Activated T-cell treated with anti-CD3 and anti-CD28 coated beads, Interleukin-2, amount 50 U/mL, for 72 hours (primary cell): ENCODE measurements around the gene RSKR. TPM values are rescaled to one million over a fixed set of nuclear protein-coding genes. Genes with fewer than 3 reads are reported as not detected.

ENCODE experiments used
- ATAC-seq, 2 donors: fragments of 150-1000 bp; cut with Tn5 transposase; replicated peaks in 1 of 2; 2 replicates each; pipeline ENCODE4 v1.10.0; 2021; ENCODE audit warnings: moderate library complexity in 2 of 2, mild to moderate bottlenecking in 1 of 2
- DNase-seq, 2 donors: peaks; one replicate each; pipeline ENCODE4 v3.0.0; 2021 to 2022; ENCODE audit warnings: mixed read lengths in 1 of 2
- H3K27ac Mint-ChIP-seq: one replicate; pipeline ENCODE4 v1.8.0; 2022; ENCODE audit warnings: mild to moderate bottlenecking, moderate library complexity, mixed read lengths
- H3K27me3 Mint-ChIP-seq: one replicate; pipeline ENCODE4 v1.8.0; 2022; ENCODE audit warnings: low read depth, mixed read lengths
- H3K36me3 Mint-ChIP-seq, 2 donors: one replicate each; pipeline ENCODE4 v1.8.0; 2022; ENCODE audit warnings: mixed read lengths in 2 of 2, mild to moderate bottlenecking in 1 of 2; ENCODE audit not compliant: insufficient read depth in 2 of 2
- H3K4me1 Mint-ChIP-seq: one replicate; pipeline ENCODE4 v1.8.0; 2022; ENCODE audit warnings: low read depth, mixed read lengths
- H3K4me3 Mint-ChIP-seq, 2 donors: one replicate each; pipeline ENCODE4 v1.8.0; 2022; ENCODE audit warnings: mild to moderate bottlenecking in 2 of 2, mixed read lengths in 2 of 2, moderate library complexity in 2 of 2
- H3K9me3 Mint-ChIP-seq, 2 donors: one replicate each; pipeline ENCODE4 v1.8.0; 2022; ENCODE audit warnings: mixed read lengths in 2 of 2
- total RNA-seq, 2 donors: library from RNA; stranded (reverse); gene quantifications; one replicate each; pipeline ENCODE4 v1.2.3, GENCODE V29; 2022

Gene RSKR
- total RNA-seq, 2 donors from 2014 or later, result 25.1 to 33.4 TPM

DNA sequence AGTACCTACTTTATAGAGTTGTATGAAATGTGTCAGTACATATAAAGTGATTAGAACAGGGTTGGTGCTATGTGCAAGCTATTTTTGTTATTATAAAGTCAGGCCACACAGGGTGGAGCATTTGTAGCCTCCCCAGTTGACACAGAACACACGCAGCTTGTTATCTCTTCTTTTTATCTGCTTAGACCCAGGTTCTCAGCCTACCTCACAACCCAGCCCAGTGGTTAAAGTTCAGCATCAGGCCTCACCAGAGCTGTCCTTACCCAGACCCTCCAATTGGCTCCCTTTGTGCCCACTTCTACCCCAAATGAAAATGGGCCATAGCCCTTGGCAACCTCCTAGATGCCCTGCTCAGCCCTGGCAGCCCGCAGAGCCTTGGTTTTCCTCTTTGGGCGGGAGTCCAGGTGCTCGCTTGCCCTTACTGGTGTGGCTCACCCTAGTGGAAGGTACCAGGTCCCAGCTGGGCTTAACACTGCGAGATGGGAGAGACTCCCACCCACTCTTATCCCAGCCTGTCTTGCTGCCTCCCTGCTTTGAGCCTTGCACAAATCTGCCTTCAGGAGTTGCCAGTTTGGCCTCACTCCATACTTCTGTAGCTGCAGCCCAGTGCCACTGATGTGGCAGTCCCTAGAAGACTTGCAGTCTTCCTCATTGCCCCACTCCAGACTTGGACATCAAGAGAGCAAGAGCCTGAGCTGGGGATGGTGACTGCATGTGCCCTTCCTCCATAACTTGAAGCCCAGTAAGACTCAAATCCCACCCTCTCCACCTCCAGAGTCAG lies 41.5 kb downstream of the RSKR start:
- peaks cover 65% of the 10 kb centered on the region for H3K4me1 Mint-ChIP-seq
- no peaks in the 10 kb centered on the region for H3K9me3 Mint-ChIP-seq
- H3K36me3 Mint-ChIP-seq, result peaks cover 4 to 14% of the 10 kb centered on the region in 2 donors
- DNase-seq (no peak), ATAC-seq (no peak)
- no peaks in the 10 kb centered on the region for H3K27me3 Mint-ChIP-seq
- H3K4me3 Mint-ChIP-seq, result peak overlapping the region; percentile 90
- peak overlapping the region; percentile 86 for H3K27ac Mint-ChIP-seq

DNA sequence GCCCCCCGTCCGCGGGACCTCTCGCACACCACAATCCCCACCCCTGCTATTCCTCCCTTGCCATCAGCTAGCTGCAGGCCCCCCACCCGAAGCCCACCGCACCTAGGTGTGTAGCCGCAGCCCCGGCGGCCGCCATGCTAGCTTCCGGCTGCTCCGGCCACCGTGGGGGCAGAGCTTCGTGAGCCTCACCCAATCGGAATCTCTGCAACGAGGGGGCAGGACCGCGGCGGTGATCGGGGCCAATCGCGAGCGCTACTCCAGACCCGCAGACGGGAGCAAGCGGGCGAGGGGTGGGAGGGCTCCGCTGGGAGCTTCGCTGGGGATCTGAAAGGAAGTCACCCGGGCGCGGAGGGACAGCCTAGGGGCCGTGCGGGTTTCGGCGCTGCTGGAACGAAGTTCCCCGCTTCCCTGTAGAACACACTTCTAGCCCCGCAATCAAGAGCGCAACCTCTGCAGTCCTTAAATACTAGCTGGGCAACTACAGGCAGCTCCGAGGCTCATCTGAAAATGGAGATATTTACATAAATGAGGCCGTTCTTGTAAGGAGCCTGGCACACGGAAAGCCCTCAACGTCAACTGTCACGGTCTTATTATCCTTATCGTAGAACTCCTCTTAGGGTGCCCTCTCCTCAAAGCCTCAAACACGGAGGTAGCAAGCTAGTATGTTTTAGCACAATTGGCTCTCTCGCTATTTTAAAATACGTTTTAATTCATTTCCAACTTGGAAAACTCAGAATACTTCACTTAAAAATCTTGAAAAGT lies 42.4 kb downstream of the RSKR start, which contains the start of gene PIGS:
TSS of gene PIGS (minus strand) at position 164 of the 762 bp plus-strand sequence. CDS start at position 136, 28 bp downstream.
- Mint-ChIP-seq H3K4me3 (peak within 1 kb of the TSS; percentile 90), H3K36me3 (peaks cover 3 to 9% of the 10 kb centered on the region in 2 donors), H3K9me3 (no peaks in the 10 kb centered on the region), H3K27me3 (no peaks in the 10 kb centered on the region), H3K27ac (peak within 1 kb of the TSS; percentile 86), H3K4me1 (peaks cover 64% of the 10 kb centered on the region)
- DNase-seq (peak; percentile 95 to 97), ATAC-seq (peak; percentile 98 to 99)

DNA sequence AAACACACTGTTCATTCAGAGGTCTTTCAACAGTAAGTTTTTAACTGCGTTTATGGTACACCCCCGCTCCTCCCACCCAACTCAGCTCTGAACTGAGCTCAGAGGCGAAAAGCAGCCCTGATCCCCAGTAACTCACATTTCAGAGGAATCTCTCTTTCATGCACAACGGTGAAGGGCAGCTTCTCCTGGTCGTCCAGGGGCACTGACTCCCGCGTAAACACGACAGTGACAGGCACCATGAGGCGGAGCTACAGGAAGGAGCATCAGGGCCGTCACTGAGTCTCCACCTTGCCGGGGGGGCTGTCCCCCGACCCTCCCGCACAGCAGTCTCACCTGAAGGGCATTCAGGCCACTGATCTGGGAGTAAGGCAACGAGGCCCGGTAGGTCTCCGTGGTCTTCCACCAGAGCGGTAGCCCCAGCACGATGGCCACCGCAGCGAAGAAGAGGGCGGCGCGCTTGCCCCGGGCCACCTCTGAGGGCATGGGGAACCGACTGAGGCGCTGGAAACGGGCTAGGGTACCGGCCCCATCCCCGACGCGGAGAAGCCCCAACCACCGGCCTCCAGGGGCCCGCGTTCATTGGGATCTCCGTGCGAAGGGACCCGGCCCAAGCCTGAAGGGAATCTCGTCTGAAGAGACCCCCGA lies 43.1 kb downstream of the RSKR start:
- Mint-ChIP-seq H3K36me3 (peaks cover 3 to 5% of the 10 kb centered on the region in 2 donors), H3K9me3 (no peaks in the 10 kb centered on the region), H3K27ac (peak overlapping the region; percentile 86), H3K4me3 (peak overlapping the region; percentile 90), H3K27me3 (no peaks in the 10 kb centered on the region), H3K4me1 (peaks cover 57% of the 10 kb centered on the region)
- ATAC-seq, result peak; percentile 53 to 55
- peak; percentile 58 to 62 for DNase-seq

DNA sequence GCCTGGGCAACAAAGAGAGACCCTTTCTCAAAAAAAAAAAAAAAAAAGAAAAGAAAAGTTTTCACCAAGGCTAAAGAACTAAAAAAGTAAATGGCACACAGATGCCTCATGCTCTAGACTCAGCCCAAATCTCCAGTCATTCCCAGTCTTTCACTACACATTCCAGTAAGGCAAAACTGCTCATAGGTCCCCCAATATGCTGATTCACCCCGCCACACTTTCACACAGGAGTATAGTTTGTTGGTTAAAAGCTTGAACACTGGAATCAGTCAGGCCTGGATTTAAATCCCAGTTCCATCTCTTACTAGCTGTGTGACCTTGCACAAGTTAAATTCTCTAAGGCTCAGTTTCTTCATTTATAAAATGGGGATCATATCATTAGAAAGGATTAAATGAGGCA lies 44.5 kb downstream of the RSKR start:
- peaks cover 56% of the 10 kb centered on the region for H3K4me1 Mint-ChIP-seq
- peak overlapping the region; percentile 26 for H3K27ac Mint-ChIP-seq
- ATAC-seq (no peak), DNase-seq (no peak)
- H3K9me3 Mint-ChIP-seq, result no peaks in the 10 kb centered on the region
- peaks cover 3 to 5% of the 10 kb centered on the region in 2 donors for H3K36me3 Mint-ChIP-seq
- H3K4me3 Mint-ChIP-seq, result peak overlapping the region; percentile 72 to 90
- no peaks in the 10 kb centered on the region for H3K27me3 Mint-ChIP-seq

DNA sequence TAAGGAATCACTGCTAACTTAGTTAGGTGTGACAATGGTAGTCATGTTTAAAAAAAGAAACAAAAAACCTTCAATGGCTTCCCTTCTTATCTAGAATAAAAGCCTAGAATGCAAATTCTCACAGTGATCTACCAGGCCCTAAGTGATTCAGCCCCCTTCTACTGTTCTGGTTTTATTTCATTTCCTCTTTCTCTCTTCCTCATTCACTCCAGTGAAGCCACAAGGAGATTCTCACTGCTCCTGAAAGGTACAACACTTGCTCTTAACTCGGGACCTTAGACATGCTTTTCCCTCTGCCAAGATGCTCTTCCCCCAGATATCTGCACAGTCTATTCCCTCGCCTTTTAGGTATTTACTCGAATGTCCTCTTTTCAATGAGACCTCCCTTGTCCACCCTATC lies 46.4 kb downstream of the RSKR start:
- Mint-ChIP-seq H3K4me3 (peak overlapping the region in 1 of 2 donors; percentile 0), H3K27ac (peak overlapping the region; percentile 20), H3K9me3 (no peaks in the 10 kb centered on the region), H3K4me1 (peaks cover 51% of the 10 kb centered on the region), H3K36me3 (peaks cover 3 to 6% of the 10 kb centered on the region in 2 donors), H3K27me3 (no peaks in the 10 kb centered on the region)
- DNase-seq (no peak), ATAC-seq (no peak)

DNA sequence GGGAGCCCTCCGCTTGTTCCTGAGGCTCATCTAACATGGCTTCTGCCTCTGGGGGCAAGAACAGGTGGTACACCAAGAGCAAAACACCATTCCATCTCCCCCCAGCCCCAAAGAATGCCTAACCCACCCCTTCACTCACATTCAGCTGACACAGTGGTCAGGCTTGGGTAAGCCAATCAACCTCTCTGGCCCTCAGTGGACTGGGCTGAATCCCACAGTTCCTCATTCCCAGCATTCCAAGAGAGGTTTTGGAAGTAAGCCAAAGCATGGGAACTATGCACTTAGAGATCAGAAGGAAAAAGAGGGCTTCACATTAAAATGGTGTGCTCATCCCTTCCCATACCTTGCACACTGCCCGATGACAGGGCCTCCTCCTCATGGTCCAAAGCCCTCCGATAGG lies 50.5 kb downstream of the RSKR start:
- no peak overlapping the region for H3K4me3 Mint-ChIP-seq
- DNase-seq, result no peak

More for the DNA sequence above, 50.5 kb downstream of the RSKR start:
- Mint-ChIP-seq H3K27ac (no peak overlapping the region), H3K9me3 (no peaks in the 10 kb centered on the region), H3K27me3 (no peaks in the 10 kb centered on the region), H3K4me1 (peaks cover 17% of the 10 kb centered on the region), H3K36me3 (peaks cover 2 to 12% of the 10 kb centered on the region in 2 donors)
- ATAC-seq, result no peak

Other genes with a start within 250 kb of the RSKR start
- not detected for gene SEBOX, start 249.0 kb downstream of the RSKR start, total RNA-seq
- gene VTN, start 243.9 kb downstream of the RSKR start, total RNA-seq, result under 1 TPM; 0.19 to 0.30 TPM
- 10 to 100 TPM; 22.4 to 24.3 TPM for gene SARM1, start 242.5 kb downstream of the RSKR start, total RNA-seq
- gene SLC46A1, start 208.0 kb downstream of the RSKR start, total RNA-seq, result 1 to 10 TPM; 2.1 TPM
- gene SLC13A2, start 140.5 kb downstream of the RSKR start, total RNA-seq, result not detected
- gene FOXN1, start 107.8 kb downstream of the RSKR start, total RNA-seq, result not detected
- gene UNC119, start 61.6 kb downstream of the RSKR start, total RNA-seq, result 10 to 100 TPM; 45.3 to 53.8 TPM
- gene PIGS, start 42.7 kb downstream of the RSKR start, total RNA-seq, result 10 to 100 TPM; 46.3 to 53.5 TPM
- gene ALDOC, start 37.3 kb downstream of the RSKR start, total RNA-seq, result 10 to 100 TPM; 23.1 to 40.0 TPM
- gene SPAG5, start 15.2 kb downstream of the RSKR start, total RNA-seq, result 100 to 1,000 TPM; 134 to 141 TPM
- gene BLTP2, start 31.0 kb upstream of the RSKR start, total RNA-seq, result 100 to 1,000 TPM; 109 TPM
- gene SDF2, start 47.7 kb upstream of the RSKR start, total RNA-seq, result 10 to 100 TPM; 43.9 to 48.2 TPM
- gene SUPT6H, start 48.0 kb upstream of the RSKR start, total RNA-seq, result 10 to 100 TPM; 85.1 to 97.8 TPM
- 1 to 10 TPM; 8.0 to 9.6 TPM for gene PROCA1, start 97.7 kb upstream of the RSKR start, total RNA-seq
- 10 to 100 TPM; 10.4 to 17.3 TPM for gene RAB34, start 103.7 kb upstream of the RSKR start, total RNA-seq
- gene RPL23A, start 105.8 kb upstream of the RSKR start, total RNA-seq, result 1,000 to 10,000 TPM; 2,006 to 2,174 TPM
- gene TLCD1, start 112.0 kb upstream of the RSKR start, total RNA-seq, result 1 to 10 TPM; 5.2 to 9.0 TPM
- 10 to 100 TPM in 1 of 2 donors, 1 to 10 TPM in 1; 6.9 to 10.9 TPM for gene NEK8, start 114.6 kb upstream of the RSKR start, total RNA-seq
- gene TRAF4, start 129.8 kb upstream of the RSKR start, total RNA-seq, result 100 to 1,000 TPM; 108 to 145 TPM
- 10 to 100 TPM; 20.9 to 26.5 TPM for gene FAM222B, start 228.6 kb upstream of the RSKR start, total RNA-seq
- 10 to 100 TPM; 48.6 to 68.1 TPM for gene ERAL1, start 240.8 kb upstream of the RSKR start, total RNA-seq